NT2/D1 (cell line): ENCODE data around the gene KANSL1.

Experiments
- DNase-seq: peaks from one replicate; pipeline ENCODE4 v3.0.0-alpha.2; 2011; ENCODE audit warnings: low read depth, low spot score
- H3K27me3 ChIP-seq: 2 replicates; pipeline ENCODE4 v1.6.0; 2011; ENCODE audit warnings: mild to moderate bottlenecking; ENCODE audit not compliant: insufficient read length, insufficient read depth
- H3K36me3 ChIP-seq: 2 replicates; pipeline ENCODE4 v1.6.1; 2011; ENCODE audit warnings: mild to moderate bottlenecking, low read length, mixed read lengths; ENCODE audit not compliant: insufficient read depth, insufficient read length
- H3K4me1 ChIP-seq: 2 replicates; pipeline ENCODE4 v1.5.1; 2011; ENCODE audit not compliant: insufficient read depth, insufficient read length
- H3K4me3 ChIP-seq: 2 replicates; pipeline ENCODE4 v1.5.1; 2011; ENCODE audit warnings: low read depth; ENCODE audit not compliant: insufficient read length
- H3K9ac ChIP-seq: 2 replicates; pipeline ENCODE4 v1.6.0; 2011; ENCODE audit warnings: low read depth; ENCODE audit not compliant: insufficient read length
- H3K9me3 ChIP-seq: 2 replicates; pipeline ENCODE4 v1.5.1; 2011; ENCODE audit warnings: mild to moderate bottlenecking, low read length; ENCODE audit not compliant: insufficient read depth
- SUZ12 ChIP-seq: IDR thresholded peaks from 2 replicates; pipeline ENCODE4 v1.6.1; 2011; ENCODE audit not compliant: insufficient read length, insufficient read depth; ENCODE audit errors: extremely low read depth
- YY1 ChIP-seq: IDR thresholded peaks from 2 replicates; pipeline ENCODE4 v1.6.1; 2011; ENCODE audit not compliant: insufficient read length, insufficient read depth
- ZNF274 ChIP-seq: IDR thresholded peaks from 2 replicates; pipeline ENCODE4 v1.6.1; 2011; ENCODE audit warnings: mild to moderate bottlenecking, low read depth, low read length

The KANSL1 gene

GRCh38 chr17:46044286-46044928 lies 148.8 kb downstream of the KANSL1 start:
- Histone ChIP-seq H3K27me3 (no peaks in the 10 kb centered on the region), H3K9me3 (no peaks in the 10 kb centered on the region), H3K9ac (no peak overlapping the region), H3K4me3 (no peak overlapping the region), H3K36me3 (peaks cover 84% of the 10 kb centered on the region), H3K4me1 (no peaks in the 10 kb centered on the region)
- peak; percentile 57 for DNase-seq
- TF ChIP-seq YY1 (no peak), ZNF274 (no peak), SUZ12 (no peak)

GRCh38 chr17:46043606-46044005 lies 149.6 kb downstream of the KANSL1 start:
- H3K9ac ChIP-seq: no peak overlapping the region
- no peaks in the 10 kb centered on the region for H3K9me3 ChIP-seq
- no peaks in the 10 kb centered on the region for H3K27me3 ChIP-seq
- H3K4me3 ChIP-seq: no peak overlapping the region
- H3K36me3 ChIP-seq: peaks cover 84% of the 10 kb centered on the region
- H3K4me1 ChIP-seq: no peaks in the 10 kb centered on the region
- TF ChIP-seq SUZ12 (no peak), YY1 (no peak), ZNF274 (no peak)
- no peak for DNase-seq

- Histone ChIP-seq H3K4me3 (no peak overlapping the region), H3K9ac (no peak overlapping the region), H3K36me3 (peaks cover 84% of the 10 kb centered on the region), H3K27me3 (no peaks in the 10 kb centered on the region), H3K9me3 (no peaks in the 10 kb centered on the region), H3K4me1 (no peaks in the 10 kb centered on the region)
- TF ChIP-seq YY1 (no peak), SUZ12 (no peak), ZNF274 (no peak)
- DNase-seq: no peak
These were observed 150.3 kb downstream of the KANSL1 start for GRCh38 chr17:46042925-46043324.

GRCh38 chr17:46042246-46042645 lies 151.0 kb downstream of the KANSL1 start:
- Histone ChIP-seq H3K36me3 (peaks cover 84% of the 10 kb centered on the region), H3K4me3 (no peak overlapping the region), H3K9ac (no peak overlapping the region), H3K4me1 (no peaks in the 10 kb centered on the region), H3K9me3 (no peaks in the 10 kb centered on the region), H3K27me3 (no peaks in the 10 kb centered on the region)
- no peak for TF ChIP-seq ZNF274
- no peak for DNase-seq

- TF ChIP-seq SUZ12 (no peak), YY1 (no peak), ZNF274 (no peak)
- Histone ChIP-seq H3K9me3 (no peaks in the 10 kb centered on the region), H3K9ac (no peak overlapping the region), H3K27me3 (no peaks in the 10 kb centered on the region), H3K4me3 (no peak overlapping the region), H3K36me3 (peaks cover 94% of the 10 kb centered on the region), H3K4me1 (no peaks in the 10 kb centered on the region)
- no peak for DNase-seq
These were observed 153.5 kb downstream of the KANSL1 start for GRCh38 chr17:46039592-46040186.

GRCh38 chr17:46038937-46039336 lies 154.3 kb downstream of the KANSL1 start:
- peaks cover 95% of the 10 kb centered on the region for H3K36me3 ChIP-seq
- TF ChIP-seq YY1: no peak
- TF ChIP-seq SUZ12: no peak
- TF ChIP-seq ZNF274: no peak

GRCh38 chr17:46038414-46038813 lies 154.8 kb downstream of the KANSL1 start:
- no peak overlapping the region for H3K4me3 ChIP-seq
- H3K27me3 ChIP-seq: no peaks in the 10 kb centered on the region
- H3K9me3 ChIP-seq: no peaks in the 10 kb centered on the region
- H3K36me3 ChIP-seq: peaks cover 95% of the 10 kb centered on the region
- no peak for TF ChIP-seq SUZ12
- TF ChIP-seq YY1: no peak
- no peak for TF ChIP-seq ZNF274
- H3K4me1 ChIP-seq: no peaks in the 10 kb centered on the region
- DNase-seq: no peak
- H3K9ac ChIP-seq: no peak overlapping the region

More at GRCh38 chr17:46038937-46039336, 154.3 kb downstream of the KANSL1 start:
- no peak for DNase-seq
- Histone ChIP-seq H3K9me3 (no peaks in the 10 kb centered on the region), H3K4me3 (no peak overlapping the region), H3K27me3 (no peaks in the 10 kb centered on the region), H3K9ac (no peak overlapping the region), H3K4me1 (no peaks in the 10 kb centered on the region)
